ENCODE measurements around the gene GPR6. TPM values are rescaled to one million over a fixed set of nuclear protein-coding genes. Genes with fewer than 3 reads are reported as not detected.
A peak's percentile ranks its signal among the peaks of the same experiment; 100 is the strongest.

GPR6 gene
- total RNA-seq, 1 donor from 2014 or later: not detected

- Mint-ChIP-seq H3K9me3 (ENCODE audit: low read depth) (no peaks in the 10 kb centered on the region), H3K27ac (ENCODE audit: unreplicated experiment) (no peak overlapping the region), H3K4me1 (ENCODE audit: low read depth) (peaks cover 5% of the 10 kb centered on the region), H3K4me3 (ENCODE audit: unreplicated experiment) (no peak overlapping the region), H3K36me3 (ENCODE audit: low read depth) (no peaks in the 10 kb centered on the region), H3K27me3 (ENCODE audit: low read depth) (peaks cover 53% of the 10 kb centered on the region)
- TF ChIP-seq CTCF (IDR thresholded peaks at IDR 0.05): no peak
- peak; percentile 90 for DNase-seq (ENCODE audit: low spot score)
Observed at GRCh38 chr6:109979033-109979921, 1.2 kb downstream of the GPR6 start.

DNA sequence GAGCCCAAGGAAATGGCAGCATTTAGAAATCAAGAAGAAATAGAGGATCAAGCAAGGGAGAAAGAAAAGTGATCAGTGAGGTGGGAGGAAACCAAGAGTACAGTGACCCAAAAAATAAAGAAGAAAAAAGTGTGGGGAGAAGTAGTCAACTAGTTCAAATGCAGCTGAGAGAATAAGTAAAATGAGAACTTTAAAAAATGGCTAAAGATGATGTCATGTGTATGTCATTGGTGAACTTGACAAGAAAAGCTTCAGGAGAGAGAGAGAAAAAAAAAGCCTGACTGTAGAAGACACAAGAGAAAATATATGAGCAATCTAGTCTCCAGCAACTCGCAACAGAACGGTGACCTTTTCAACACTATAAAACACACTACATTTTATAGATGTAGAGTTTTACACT, 6.3 kb downstream of the GPR6 start:
- Mint-ChIP-seq H3K9me3 (ENCODE audit: low read depth) (peaks cover 4% of the 10 kb centered on the region), H3K27ac (ENCODE audit: unreplicated experiment) (no peak overlapping the region), H3K36me3 (ENCODE audit: low read depth) (no peaks in the 10 kb centered on the region), H3K27me3 (ENCODE audit: low read depth) (peaks cover 27% of the 10 kb centered on the region), H3K4me1 (ENCODE audit: low read depth) (no peaks in the 10 kb centered on the region), H3K4me3 (ENCODE audit: unreplicated experiment) (no peak overlapping the region)
- TF ChIP-seq CTCF (IDR thresholded peaks at IDR 0.05): no peak
- no peak for DNase-seq (ENCODE audit: low spot score)

- Mint-ChIP-seq H3K27ac (ENCODE audit: unreplicated experiment) (no peak overlapping the region), H3K9me3 (ENCODE audit: low read depth) (peaks cover 6% of the 10 kb centered on the region), H3K27me3 (ENCODE audit: low read depth) (peaks cover 17% of the 10 kb centered on the region), H3K4me3 (ENCODE audit: unreplicated experiment) (no peak overlapping the region), H3K36me3 (ENCODE audit: low read depth) (no peaks in the 10 kb centered on the region), H3K4me1 (ENCODE audit: low read depth) (no peaks in the 10 kb centered on the region)
- TF ChIP-seq CTCF (IDR thresholded peaks at IDR 0.05): no peak
- no peak for DNase-seq (ENCODE audit: low spot score)
Observed at GRCh38 chr6:109987196-109987595, 9.1 kb downstream of the GPR6 start.

GRCh38 chr6:109991201-109992101, 13.3 kb downstream of the GPR6 start:
- Mint-ChIP-seq H3K9me3 (ENCODE audit: low read depth) (peaks cover 6% of the 10 kb centered on the region), H3K27ac (ENCODE audit: unreplicated experiment) (no peak overlapping the region), H3K4me1 (ENCODE audit: low read depth) (no peaks in the 10 kb centered on the region), H3K27me3 (ENCODE audit: low read depth) (peaks cover 10% of the 10 kb centered on the region), H3K36me3 (ENCODE audit: low read depth) (no peaks in the 10 kb centered on the region), H3K4me3 (ENCODE audit: unreplicated experiment) (no peak overlapping the region)
- TF ChIP-seq CTCF (IDR thresholded peaks at IDR 0.05): no peak
- DNase-seq (ENCODE audit: low spot score): no peak

GRCh38 chr6:109998159-109998785, 20.2 kb downstream of the GPR6 start:
- Mint-ChIP-seq H3K27ac (ENCODE audit: unreplicated experiment) (no peak overlapping the region), H3K27me3 (ENCODE audit: low read depth) (peaks cover 12% of the 10 kb centered on the region), H3K9me3 (ENCODE audit: low read depth) (no peaks in the 10 kb centered on the region), H3K36me3 (ENCODE audit: low read depth) (no peaks in the 10 kb centered on the region), H3K4me1 (ENCODE audit: low read depth) (no peaks in the 10 kb centered on the region), H3K4me3 (ENCODE audit: unreplicated experiment) (no peak overlapping the region)
- no peak for DNase-seq (ENCODE audit: low spot score)
- TF ChIP-seq CTCF (IDR thresholded peaks at IDR 0.05): no peak

All from chondrocyte (in vitro differentiated cells).